SU-DHL-6 (cell line): ENCODE measurements around the gene GRAMD1B.

ENCODE experiments used
- H2AFZ ChIP-seq: fragments of 200-600 bp; sonication (generic); 2 replicates; pipeline ENCODE4 v1.6.1; 2014; ENCODE audit warnings: low read depth, mild to moderate bottlenecking, moderate library complexity, mixed read lengths, antibody characterized with exemption, low read length; ENCODE audit not compliant: severe bottlenecking
- H3F3A ChIP-seq: fragments of 200-600 bp; shearing (Covaris generic); 2 replicates; pipeline ENCODE4 v1.6.0; 2016; ENCODE audit warnings: antibody characterized with exemption, mild to moderate bottlenecking; ENCODE audit not compliant: insufficient read depth
- H3K27ac ChIP-seq: fragments of 200-600 bp; sonication (generic); 2 replicates; pipeline ENCODE4 v1.5.1; 2016; ENCODE audit warnings: low read depth, mild to moderate bottlenecking, low read length, moderate library complexity, mixed read lengths
- H3K27me3 ChIP-seq: fragments of 200-600 bp; sonication (generic), shearing (Covaris generic); 2 replicates; pipeline ENCODE4 v1.6.0; 2014; ENCODE audit warnings: mild to moderate bottlenecking, low read length
- H3K36me3 ChIP-seq: fragments of 200-600 bp; sonication (generic); 2 replicates; pipeline ENCODE4 v1.6.1; 2014; ENCODE audit warnings: mild to moderate bottlenecking, low read length, mixed read lengths
- H3K4me2 ChIP-seq: fragments of 300-600, 200-600 bp; shearing (Covaris generic), sonication (generic); 2 replicates; pipeline ENCODE4 v1.6.0; 2014; ENCODE audit warnings: low read length, low read depth, mild to moderate bottlenecking; ENCODE audit not compliant: poor library complexity, severe bottlenecking
- H3K4me3 ChIP-seq: fragments of 200-600 bp; sonication (generic); 2 replicates; pipeline ENCODE4 v1.5.1; 2014; ENCODE audit warnings: antibody characterized with exemption, low read length, mild to moderate bottlenecking, mixed read lengths; ENCODE audit not compliant: insufficient read depth, poor library complexity, severe bottlenecking
- H3K79me2 ChIP-seq: fragments of 200-600 bp; sonication (generic); 2 replicates; pipeline ENCODE4 v1.6.1; 2014; ENCODE audit warnings: mild to moderate bottlenecking, low read length, moderate library complexity; ENCODE audit not compliant: insufficient read depth
- H3K9ac ChIP-seq: fragments of 200-600 bp; sonication (generic); 2 replicates; pipeline ENCODE4 v1.7.0; 2014; ENCODE audit warnings: mild to moderate bottlenecking, low read length
- H3K9me2 ChIP-seq: fragments of 200-600 bp; sonication (generic); replicated peaks from 2 replicates; pipeline ENCODE4 v1.6.1; 2014; ENCODE audit warnings: low read length; ENCODE audit not compliant: insufficient read depth
- H3K9me3 ChIP-seq: fragments of 200-600 bp; sonication (generic); 2 replicates; pipeline ENCODE4 v1.6.1; 2014; ENCODE audit warnings: low read length, mixed read lengths; ENCODE audit not compliant: insufficient read depth
- H4K20me1 ChIP-seq: fragments of 200-600 bp; sonication (generic); 2 replicates; pipeline ENCODE4 v1.6.1; 2014; ENCODE audit warnings: low read depth, mild to moderate bottlenecking, antibody characterized with exemption, low read length, moderate library complexity, mixed read lengths
- CTCF ChIP-seq: fragments of 200-600 bp; sonication (generic); IDR thresholded peaks from one replicate; pipeline ENCODE4 v1.5.1; 2017; ENCODE audit warnings: antibody characterized with exemption, mild to moderate bottlenecking, low read length, moderate library complexity; ENCODE audit not compliant: insufficient read depth, poor library complexity, severe bottlenecking
- EZH2phosphoT487 ChIP-seq: fragments of 200-600 bp; sonication (generic), shearing (Covaris generic); conservative IDR thresholded peaks from 2 replicates; pipeline ENCODE4 v1.6.1; 2018; ENCODE audit warnings: mild to moderate bottlenecking, antibody characterized with exemption, low read length, moderate library complexity, mixed read lengths

The GRAMD1B gene

GRCh38 chr11:123580557-123581275, 150.6 kb downstream of the GRAMD1B start:
- Histone ChIP-seq H3K9me3 (no peaks in the 10 kb centered on the region), H3K9me2 (no peaks in the 10 kb centered on the region), H3K36me3 (no peaks in the 10 kb centered on the region), H3K27ac (no peak overlapping the region), H3K79me2 (no peaks in the 10 kb centered on the region), H3K9ac (no peak overlapping the region), H3K27me3 (no peaks in the 10 kb centered on the region), H3F3A (no peaks in the 10 kb centered on the region), H4K20me1 (no peaks in the 10 kb centered on the region), H3K4me2 (no peak overlapping the region), H3K4me3 (no peak overlapping the region), H2AFZ (no peak overlapping the region)
- no peak for TF ChIP-seq EZH2phosphoT487
- peak; percentile 67 for TF ChIP-seq CTCF

GRCh38 chr11:123581651-123582399, 151.8 kb downstream of the GRAMD1B start:
- Histone ChIP-seq H3F3A (no peaks in the 10 kb centered on the region), H3K27me3 (no peaks in the 10 kb centered on the region), H4K20me1 (no peaks in the 10 kb centered on the region), H3K4me2 (no peak overlapping the region), H3K4me3 (no peak overlapping the region), H3K9me3 (no peaks in the 10 kb centered on the region), H3K9me2 (no peaks in the 10 kb centered on the region), H3K9ac (no peak overlapping the region), H3K36me3 (no peaks in the 10 kb centered on the region), H3K27ac (no peak overlapping the region), H2AFZ (no peak overlapping the region), H3K79me2 (no peaks in the 10 kb centered on the region)
- TF ChIP-seq EZH2phosphoT487 (no peak), CTCF (no peak)

- Histone ChIP-seq H3K9me3 (no peaks in the 10 kb centered on the region), H4K20me1 (no peaks in the 10 kb centered on the region), H3K27me3 (no peaks in the 10 kb centered on the region), H3F3A (no peaks in the 10 kb centered on the region), H2AFZ (no peak overlapping the region), H3K27ac (no peak overlapping the region), H3K4me3 (no peak overlapping the region), H3K9ac (no peak overlapping the region), H3K79me2 (no peaks in the 10 kb centered on the region), H3K9me2 (no peaks in the 10 kb centered on the region), H3K36me3 (no peaks in the 10 kb centered on the region), H3K4me2 (no peak overlapping the region)
- TF ChIP-seq CTCF = no peak
- TF ChIP-seq EZH2phosphoT487 = no peak
These were observed 153.0 kb downstream of the GRAMD1B start for GRCh38 chr11:123582992-123583504.
